Common myeloid progenitor, CD34-positive (primary cell): Measurements from ENCODE around the gene ROBO1.
"Not testable (repeated sequence)": the region's sequence is repeated elsewhere in the genome, so short reads cannot be mapped to it uniquely, and the experiment has no call there.

ENCODE experiments used
- CTCF ChIA-PET: fragments of 350-600 bp; sonication (Branson Sonifier 250); formaldehyde crosslinking; loops from one replicate; lab custom pipeline; 2021; ENCODE audit warnings: antibody characterized with exemption; lab: Charles Lee
- POLR2A ChIA-PET: fragments of 350-600 bp; sonication (Branson Sonifier 250); formaldehyde crosslinking; loops from one replicate; lab custom pipeline; 2021; ENCODE audit warnings: antibody characterized with exemption; lab: Charles Lee
- DNase-seq, 3 donors: peaks; one replicate each; pipeline versions ENCODE4 v3.0.0 to v3.0.0-alpha.2; 2013
- H3K27ac ChIP-seq, 2 experiments: 1 replicate in 1 of 2; 2 replicates in 1 of 2; pipeline ENCODE4 v1.7.0; 2013; ENCODE audit warnings: inconsistent platforms in 2 of 2, low read length in 2 of 2, mild to moderate bottlenecking in 2 of 2, low read depth in 1 of 2, moderate library complexity in 1 of 2; ENCODE audit not compliant: severe bottlenecking in 2 of 2, insufficient read depth in 1 of 2, poor library complexity in 1 of 2
- H3K27me3 ChIP-seq, 5 experiments: replicated peaks in 2 of 5; 1 replicate in 3 of 5; 2 replicates in 2 of 5; pipeline versions ENCODE4 v1.6.1 to v1.7.0; 2013; ENCODE audit warnings: low read length in 4 of 5, mild to moderate bottlenecking in 2 of 5, moderate library complexity in 2 of 5, inconsistent platforms in 1 of 5; ENCODE audit not compliant: insufficient read depth in 5 of 5, control insufficient read depth in 4 of 5
- H3K36me3 ChIP-seq, 4 experiments: 1 replicate in 2 of 4; 2 replicates in 2 of 4; pipeline versions ENCODE4 v1.6.1 to v1.7.0; 2013; ENCODE audit warnings: low read length in 3 of 4, control low read depth in 1 of 4, mild to moderate bottlenecking in 1 of 4; ENCODE audit not compliant: control insufficient read depth in 4 of 4, insufficient read depth in 4 of 4
- H3K4me1 ChIP-seq, 4 experiments: 1 replicate in 3 of 4; 2 replicates in 1 of 4; pipeline versions ENCODE4 v1.6.1 to v1.7.1; 2013; ENCODE audit warnings: low read length in 3 of 4, mild to moderate bottlenecking in 3 of 4, control low read depth in 1 of 4, inconsistent platforms in 1 of 4, moderate library complexity in 1 of 4; ENCODE audit not compliant: control insufficient read depth in 4 of 4, insufficient read depth in 4 of 4; ENCODE audit errors: control extremely low read depth in 1 of 4
- H3K4me3 ChIP-seq, 7 experiments: 1 replicate in 4 of 7; 2 replicates in 3 of 7; pipeline versions ENCODE4 v1.5.1 to v1.7.0; 2013; ENCODE audit warnings: mild to moderate bottlenecking in 7 of 7, low read length in 6 of 7, moderate library complexity in 6 of 7, inconsistent platforms in 2 of 7, low read depth in 2 of 7, control low read depth in 1 of 7; ENCODE audit not compliant: insufficient read depth in 4 of 7, control insufficient read depth in 1 of 7; ENCODE audit errors: extremely low read depth in 1 of 7
- H3K9me3 ChIP-seq, 5 experiments: 1 replicate in 4 of 5; 2 replicates in 1 of 5; pipeline versions ENCODE4 v1.6.1 to v1.7.1; 2013; ENCODE audit warnings: low read length in 4 of 5, mild to moderate bottlenecking in 2 of 5, inconsistent platforms in 1 of 5, low read depth in 1 of 5, moderate library complexity in 1 of 5; ENCODE audit not compliant: control insufficient read depth in 4 of 5, insufficient read depth in 2 of 5; ENCODE audit errors: control extremely low read depth in 1 of 5
- WGBS: methylation state at CpG from one replicate; pipeline ENCODE4 v1.1.5; 2013; ENCODE audit not compliant: insufficient coverage; 5-methylcytosine and 5-hydroxymethylcytosine counted together

ROBO1 gene

DNA sequence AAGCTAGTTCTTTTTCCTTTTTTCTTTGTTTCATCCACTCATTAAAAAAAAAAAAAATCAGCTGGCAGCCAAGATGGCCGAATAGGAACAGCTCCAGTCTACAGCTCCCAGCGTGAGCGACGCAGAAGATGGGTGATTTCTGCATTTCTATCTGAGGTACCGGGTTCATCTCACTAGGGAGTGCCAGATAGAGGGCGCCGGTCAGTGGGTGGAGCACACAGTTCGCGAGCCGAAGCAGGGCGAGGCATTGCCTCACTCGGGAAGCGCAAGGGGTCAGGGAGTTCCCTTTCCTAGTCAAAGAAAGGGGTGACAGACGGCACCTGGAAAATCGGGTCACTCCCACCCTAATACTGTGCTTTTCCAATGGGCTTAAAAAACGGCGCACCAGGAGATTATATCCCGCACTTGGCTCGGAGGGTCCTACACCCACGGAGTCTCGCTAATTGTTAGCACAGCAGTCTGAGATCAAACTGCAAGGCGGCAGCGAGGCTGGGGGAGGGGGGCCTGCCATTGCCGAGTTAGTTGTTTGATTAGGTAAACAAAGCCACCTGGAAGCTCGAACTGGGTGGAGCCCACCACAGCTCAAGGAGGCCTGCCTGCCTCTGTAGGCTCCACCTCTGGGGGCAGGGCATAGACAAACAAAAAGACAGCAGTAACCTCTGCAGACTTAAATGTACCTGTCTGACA is 1092.5 kb downstream of the ROBO1 start:
- 100% methylated on average over 12 of the region's 25 CpGs for WGBS
- H3K9me3 ChIP-seq, DNase-seq, POLR2A ChIA-PET, H3K27me3 ChIP-seq, CTCF ChIA-PET, H3K27ac ChIP-seq, H3K4me3 ChIP-seq, H3K36me3 ChIP-seq, H3K4me1 ChIP-seq: not testable (repeated sequence)

DNA sequence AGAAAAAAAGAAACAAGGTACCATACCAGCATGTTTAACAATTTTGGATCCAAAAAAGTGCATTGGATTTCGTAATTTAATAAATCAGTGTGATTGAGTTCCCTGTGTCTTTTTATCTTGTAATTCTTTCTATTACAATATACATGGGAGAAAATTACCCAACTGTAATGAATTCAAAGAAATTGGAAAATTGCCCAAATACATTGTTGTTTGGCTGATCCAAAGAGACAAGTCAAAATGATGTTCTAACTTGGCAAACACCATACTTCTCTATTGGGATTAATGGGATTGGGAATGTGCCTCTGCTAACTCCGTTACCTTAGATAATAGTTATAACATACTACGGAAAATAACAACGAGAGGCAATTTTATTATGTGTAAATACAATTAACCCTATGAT is 1097.1 kb downstream of the ROBO1 start:
- CTCF ChIA-PET: no interaction called here
- no CpG with 5 or more reads among the region's 4 CpGs for WGBS
- no peaks in the 10 kb centered on the region for H3K27me3 ChIP-seq
- DNase-seq: no peak
- POLR2A ChIA-PET: no interaction called here
- H3K36me3 ChIP-seq: no peaks in the 10 kb centered on the region
- no peaks in the 10 kb centered on the region for H3K4me1 ChIP-seq
- no peak overlapping the region for H3K4me3 ChIP-seq
- H3K9me3 ChIP-seq: no peaks in the 10 kb centered on the region
- H3K27ac ChIP-seq: no peak overlapping the region

DNA sequence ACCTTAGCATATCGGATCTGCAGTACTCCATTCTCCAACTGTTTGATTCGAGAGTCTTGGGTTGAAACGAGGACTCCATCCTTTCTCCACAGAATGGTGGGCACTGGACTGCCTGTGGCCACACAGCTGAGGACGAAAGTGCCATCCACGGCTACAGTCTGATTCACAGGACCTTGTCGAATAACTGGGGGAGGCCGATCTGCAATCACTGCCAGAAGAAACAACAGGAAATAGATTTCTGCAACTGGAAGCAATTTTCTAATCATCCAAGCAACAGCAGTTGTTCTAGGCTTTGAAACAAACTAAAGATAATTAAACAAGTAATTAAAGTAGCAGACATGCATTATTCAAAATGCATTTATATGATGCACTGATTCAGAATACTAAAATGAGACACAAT is 1097.7 kb downstream of the ROBO1 start:
- Histone ChIP-seq H3K4me3 (no peak overlapping the region), H3K4me1 (no peaks in the 10 kb centered on the region), H3K27ac (no peak overlapping the region), H3K27me3 (no peaks in the 10 kb centered on the region), H3K9me3 (no peaks in the 10 kb centered on the region), H3K36me3 (no peaks in the 10 kb centered on the region)
- DNase-seq: no peak
- 98% methylated on average over 5 of the region's 7 CpGs for WGBS
- CTCF ChIA-PET: no interaction called here
- POLR2A ChIA-PET: no interaction called here

GRCh38 chr3:78668302-78668701 is 1099.5 kb downstream of the ROBO1 start:
- H3K4me1 ChIP-seq: no peaks in the 10 kb centered on the region
- no peak for DNase-seq
- WGBS: 0% methylated on average over 1 of the region's 2 CpGs
- no peaks in the 10 kb centered on the region for H3K36me3 ChIP-seq
- no peak overlapping the region for H3K4me3 ChIP-seq
- no peaks in the 10 kb centered on the region for H3K9me3 ChIP-seq
- ChIA-PET CTCF (interaction anchor here (1.2 kb wide), 1 partner anchor 365 kb away, joined by 3 read pairs; no protein-coding TSS in a partner anchor), POLR2A (no interaction called here)
- no peak overlapping the region for H3K27ac ChIP-seq
- H3K27me3 ChIP-seq: no peaks in the 10 kb centered on the region

GRCh38 chr3:78666470-78666800 is 1101.4 kb downstream of the ROBO1 start:
- Histone ChIP-seq H3K4me1 (no peaks in the 10 kb centered on the region), H3K4me3 (no peak overlapping the region), H3K9me3 (no peaks in the 10 kb centered on the region), H3K27me3 (no peaks in the 10 kb centered on the region), H3K36me3 (no peaks in the 10 kb centered on the region), H3K27ac (no peak overlapping the region)
- POLR2A ChIA-PET: no interaction called here
- CTCF ChIA-PET: interaction anchor here (1.2 to 7.6 kb wide), 2 partner anchors 21 to 367 kb away, joined by 4 to 76 read pairs; no protein-coding TSS in a partner anchor
- DNase-seq: no peak
- 100% methylated on average over 1 of the region's 1 CpG for WGBS

DNA sequence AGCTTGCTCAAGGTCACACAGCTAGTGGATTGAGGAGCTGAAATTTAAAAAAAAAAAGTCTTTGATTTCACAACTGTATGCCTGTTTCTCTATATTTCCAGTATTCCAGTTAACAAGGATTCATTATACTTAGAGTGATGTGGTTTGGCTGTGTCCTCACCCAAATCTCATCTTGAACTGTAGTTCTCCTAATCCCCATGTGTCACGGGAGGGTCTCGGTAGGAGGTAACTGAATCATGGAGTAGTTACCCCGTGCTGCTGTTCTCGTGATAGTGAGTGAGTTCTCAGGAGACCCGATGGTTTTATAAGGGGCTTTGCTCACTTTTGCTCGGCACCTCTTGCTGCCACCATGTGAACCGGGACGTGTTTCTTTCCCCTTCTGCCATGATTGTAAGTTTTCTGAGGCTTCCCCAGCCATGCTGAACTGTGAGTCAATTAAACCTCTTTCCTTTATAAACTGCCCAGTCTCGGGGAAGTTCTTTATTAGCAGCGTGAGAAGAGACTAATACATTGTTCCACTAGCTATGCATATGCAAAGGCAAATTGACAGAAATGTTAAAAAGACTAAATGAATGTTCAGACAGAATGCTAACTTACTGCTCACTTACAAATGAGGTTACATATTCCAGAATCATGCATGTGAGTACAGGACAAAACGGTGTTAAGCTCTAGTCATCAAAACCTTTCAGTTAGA is 1101.9 kb downstream of the ROBO1 start:
- ChIA-PET CTCF (interaction anchor here (0.6 to 7.6 kb wide), 4 partner anchors 19 to 1026 kb away, joined by 3 to 76 read pairs (median 4); no protein-coding TSS in a partner anchor), POLR2A (no interaction called here)
- no peak for DNase-seq
- Histone ChIP-seq H3K27ac (no peak overlapping the region), H3K27me3 (no peaks in the 10 kb centered on the region), H3K4me3 (no peak overlapping the region), H3K36me3 (no peaks in the 10 kb centered on the region), H3K4me1 (no peaks in the 10 kb centered on the region), H3K9me3 (no peaks in the 10 kb centered on the region)
- WGBS: 96% methylated on average over 8 of the region's 11 CpGs

DNA sequence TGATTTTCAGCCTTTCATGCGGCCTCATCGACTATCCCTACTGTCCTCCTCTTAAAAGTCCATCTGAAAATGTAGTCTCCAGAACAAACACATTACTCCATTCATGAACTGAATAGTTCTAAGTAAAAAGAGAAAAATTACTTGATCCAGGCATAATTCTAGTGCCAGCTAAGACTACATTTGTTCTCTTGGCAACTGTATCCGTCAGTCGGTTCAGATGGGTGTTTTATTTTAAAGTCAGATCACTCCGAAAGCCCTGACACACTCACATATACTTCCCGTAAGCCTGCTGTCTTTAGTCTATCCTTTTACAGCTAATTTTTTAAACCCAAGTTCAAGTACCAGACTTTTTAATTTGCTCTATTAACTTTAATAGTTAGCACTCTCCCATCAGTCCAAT is 1102.7 kb downstream of the ROBO1 start:
- Histone ChIP-seq H3K4me3 (no peak overlapping the region), H3K36me3 (no peaks in the 10 kb centered on the region), H3K27me3 (no peaks in the 10 kb centered on the region), H3K27ac (no peak overlapping the region), H3K4me1 (no peaks in the 10 kb centered on the region), H3K9me3 (no peaks in the 10 kb centered on the region)
- ChIA-PET CTCF (interaction anchor here (0.6 to 7.6 kb wide), 3 partner anchors 19 to 1025 kb away, joined by 3 to 76 read pairs (median 4); no protein-coding TSS in a partner anchor), POLR2A (no interaction called here)
- WGBS: 97% methylated on average over 4 of the region's 6 CpGs
- no peak for DNase-seq
